ENCODE data around the gene IL22RA2.

IL22RA2 gene

GRCh38 chr6:137166247-137167098 lies 7.0 kb downstream of the IL22RA2 start:
- DNase-seq = no peak

- DNase-seq = no peak
These were observed 7.8 kb downstream of the IL22RA2 start for GRCh38 chr6:137165375-137166246.

- DNase-seq = no peak
These were observed 9.6 kb downstream of the IL22RA2 start for GRCh38 chr6:137163732-137164318.

GRCh38 chr6:137162692-137163306 lies 10.6 kb downstream of the IL22RA2 start:
- no peak for DNase-seq

GRCh38 chr6:137161949-137162348 lies 11.5 kb downstream of the IL22RA2 start:
- no peak for DNase-seq

GRCh38 chr6:137160763-137161162 lies 12.7 kb downstream of the IL22RA2 start:
- peak; percentile 56 for DNase-seq

GRCh38 chr6:137159912-137160311 lies 13.5 kb downstream of the IL22RA2 start:
- peak; percentile 6 for DNase-seq

- no peak for DNase-seq
These were observed 15.8 kb downstream of the IL22RA2 start for GRCh38 chr6:137157601-137158000.

- DNase-seq = no peak
These were observed 16.8 kb downstream of the IL22RA2 start for GRCh38 chr6:137156650-137157049.

- DNase-seq = peak; percentile 36
These were observed 17.6 kb downstream of the IL22RA2 start for GRCh38 chr6:137155830-137156229.

GRCh38 chr6:137150072-137150471 lies 23.4 kb downstream of the IL22RA2 start:
- DNase-seq = no peak

- no peak for DNase-seq
These were observed 24.4 kb downstream of the IL22RA2 start for GRCh38 chr6:137149035-137149393.

- DNase-seq = no peak
These were observed 25.0 kb downstream of the IL22RA2 start for GRCh38 chr6:137148306-137149034.

GRCh38 chr6:137147195-137147594 lies 26.2 kb downstream of the IL22RA2 start:
- DNase-seq = no peak

- no peak for DNase-seq
These were observed 27.2 kb downstream of the IL22RA2 start for GRCh38 chr6:137146206-137146605.

- peak; percentile 18 for DNase-seq
These were observed 28.0 kb downstream of the IL22RA2 start for GRCh38 chr6:137145421-137145820.

GRCh38 chr6:137136065-137136464 lies 37.4 kb downstream of the IL22RA2 start:
- DNase-seq = no peak

GRCh38 chr6:137134483-137134882 lies 39.0 kb downstream of the IL22RA2 start:
- DNase-seq = no peak

GRCh38 chr6:137133122-137133521 lies 40.3 kb downstream of the IL22RA2 start:
- no peak for DNase-seq

GRCh38 chr6:137126875-137127485 lies 46.5 kb downstream of the IL22RA2 start:
- no peak for DNase-seq

GRCh38 chr6:137123078-137123477 lies 50.4 kb downstream of the IL22RA2 start:
- DNase-seq = no peak

- no peak for DNase-seq
These were observed 50.8 kb downstream of the IL22RA2 start for GRCh38 chr6:137122612-137123011.

Data from kidney glomerular epithelial cell (primary cell).